Loucy (cell line): Measurements from ENCODE around the gene RBPMS2.

Experiments used
- EZH2phosphoT487 ChIP-seq: fragments of 200-600 bp; IDR thresholded peaks from 2 replicates; pipeline ENCODE4 v1.6.1; 2018; ENCODE audit warnings: antibody characterized with exemption, mild to moderate bottlenecking, moderate library complexity, borderline replicate concordance
- TF ChIP-seq, protein P1 (sequence below): fragments of 200-600 bp; sonication (generic); conservative IDR thresholded peaks from 2 replicates; pipeline ENCODE4 v1.5.1; 2014; ENCODE audit warnings: mild to moderate bottlenecking, antibody characterized with exemption, low read length

DNA sequence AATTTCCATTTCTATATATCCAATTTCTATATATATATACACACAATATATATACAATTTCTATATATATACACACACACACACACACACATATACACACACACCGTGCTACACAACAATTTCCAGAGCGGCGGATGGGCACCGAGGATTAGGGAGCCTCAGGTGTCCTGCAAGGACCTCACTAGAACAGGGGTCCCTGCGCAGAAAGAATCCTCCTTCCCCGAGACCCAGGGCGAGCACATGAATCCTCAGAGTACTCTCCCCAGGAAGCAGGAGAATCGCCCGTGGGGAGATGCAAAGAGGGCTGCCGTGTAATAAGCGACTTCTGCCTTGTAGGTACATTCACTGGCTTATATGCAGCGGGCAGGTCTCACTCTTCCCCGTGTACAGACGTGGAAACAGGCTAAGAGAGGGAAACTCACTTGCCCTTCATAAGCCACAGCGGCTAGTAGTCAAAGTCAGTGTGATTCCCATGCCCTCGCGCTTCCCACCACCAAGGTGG lies 49.6 kb upstream of the RBPMS2 start:
- TF ChIP-seq, protein P1, sequence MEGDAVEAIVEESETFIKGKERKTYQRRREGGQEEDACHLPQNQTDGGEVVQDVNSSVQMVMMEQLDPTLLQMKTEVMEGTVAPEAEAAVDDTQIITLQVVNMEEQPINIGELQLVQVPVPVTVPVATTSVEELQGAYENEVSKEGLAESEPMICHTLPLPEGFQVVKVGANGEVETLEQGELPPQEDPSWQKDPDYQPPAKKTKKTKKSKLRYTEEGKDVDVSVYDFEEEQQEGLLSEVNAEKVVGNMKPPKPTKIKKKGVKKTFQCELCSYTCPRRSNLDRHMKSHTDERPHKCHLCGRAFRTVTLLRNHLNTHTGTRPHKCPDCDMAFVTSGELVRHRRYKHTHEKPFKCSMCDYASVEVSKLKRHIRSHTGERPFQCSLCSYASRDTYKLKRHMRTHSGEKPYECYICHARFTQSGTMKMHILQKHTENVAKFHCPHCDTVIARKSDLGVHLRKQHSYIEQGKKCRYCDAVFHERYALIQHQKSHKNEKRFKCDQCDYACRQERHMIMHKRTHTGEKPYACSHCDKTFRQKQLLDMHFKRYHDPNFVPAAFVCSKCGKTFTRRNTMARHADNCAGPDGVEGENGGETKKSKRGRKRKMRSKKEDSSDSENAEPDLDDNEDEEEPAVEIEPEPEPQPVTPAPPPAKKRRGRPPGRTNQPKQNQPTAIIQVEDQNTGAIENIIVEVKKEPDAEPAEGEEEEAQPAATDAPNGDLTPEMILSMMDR = no peak
- TF ChIP-seq EZH2phosphoT487 = no peak
